Gastrocnemius medialis (tissue), 4 donors: ENCODE results near the gene COG7.

Experiments
- CTCF ChIP-seq, 5 experiments: fragments of 450-650 bp in 3 of 5; fragments of 200-600 bp in 2 of 5; sonication (generic) in 2 of 5; IDR thresholded peaks in 4 of 5; conservative IDR thresholded peaks in 1 of 5; 1 replicate in 4 of 5; 2 replicates in 1 of 5; pipeline ENCODE4 v1.5.1; 2016 to 2019; ENCODE audit warnings: antibody characterized with exemption in 5 of 5, mild to moderate bottlenecking in 3 of 5, moderate library complexity in 3 of 5
- POLR2A ChIP-seq, 2 donors: fragments of 450-650 bp; IDR thresholded peaks; one replicate each; pipeline ENCODE4 v1.6.1; 2017; ENCODE audit warnings: antibody characterized with exemption in 2 of 2, mild to moderate bottlenecking in 2 of 2, moderate library complexity in 2 of 2

GRCh38 chr16:23354246-23354645 is 98.7 kb downstream of the COG7 start:
- TF ChIP-seq CTCF (IDR thresholded peaks at IDR 0.05 in 4 of 5, conservative IDR thresholded peaks at IDR 0.05 in 1 of 5): no peak
- TF ChIP-seq POLR2A (IDR thresholded peaks at IDR 0.05): no peak
